ENCODE results near the gene TUBB8.
"Not testable (repeated sequence)": the region's sequence is repeated elsewhere in the genome, so short reads cannot be mapped to it uniquely, and the experiment has no call there.

The TUBB8 gene

GRCh38 chr10:13315-13635 is 35.8 kb downstream of the TUBB8 start:
- H3K9ac ChIP-seq (ENCODE audit: low read length); H3K4me1 ChIP-seq (ENCODE audit: control insufficient read depth, insufficient read depth, low read length); H3K9me3 ChIP-seq (ENCODE audit: control insufficient read depth, insufficient read depth, low read depth, low read length); H3K4me3 ChIP-seq (ENCODE audit: low read depth, low read length); H3K27me3 ChIP-seq (ENCODE audit: control insufficient read depth, insufficient read depth, low read length); H3K27ac ChIP-seq (ENCODE audit: low read depth, low read length); H3K36me3 ChIP-seq (ENCODE audit: control insufficient read depth, insufficient read depth, low read length): not testable (repeated sequence)

GRCh38 chr10:12444-13314 is 36.4 kb downstream of the TUBB8 start:
- H3K4me3 ChIP-seq (ENCODE audit: low read depth, low read length); H3K4me1 ChIP-seq (ENCODE audit: control insufficient read depth, insufficient read depth, low read length); H3K27ac ChIP-seq (ENCODE audit: low read depth, low read length); H3K9ac ChIP-seq (ENCODE audit: low read length); H3K36me3 ChIP-seq (ENCODE audit: control insufficient read depth, insufficient read depth, low read length); H3K9me3 ChIP-seq (ENCODE audit: control insufficient read depth, insufficient read depth, low read depth, low read length); H3K27me3 ChIP-seq (ENCODE audit: control insufficient read depth, insufficient read depth, low read length): not testable (repeated sequence)

GRCh38 chr10:11260-11659 is 37.8 kb downstream of the TUBB8 start:
- not testable (repeated sequence) for H3K36me3 ChIP-seq (ENCODE audit: control insufficient read depth, insufficient read depth, low read length); H3K9me3 ChIP-seq (ENCODE audit: control insufficient read depth, insufficient read depth, low read depth, low read length); H3K4me1 ChIP-seq (ENCODE audit: control insufficient read depth, insufficient read depth, low read length); H3K27ac ChIP-seq (ENCODE audit: low read depth, low read length); H3K27me3 ChIP-seq (ENCODE audit: control insufficient read depth, insufficient read depth, low read length); H3K4me3 ChIP-seq (ENCODE audit: low read depth, low read length); H3K9ac ChIP-seq (ENCODE audit: low read length)

GRCh38 chr10:10261-10971 is 38.7 kb downstream of the TUBB8 start:
- not testable (repeated sequence) for H3K27me3 ChIP-seq (ENCODE audit: control insufficient read depth, insufficient read depth, low read length); H3K4me1 ChIP-seq (ENCODE audit: control insufficient read depth, insufficient read depth, low read length); H3K9me3 ChIP-seq (ENCODE audit: control insufficient read depth, insufficient read depth, low read depth, low read length); H3K9ac ChIP-seq (ENCODE audit: low read length); H3K4me3 ChIP-seq (ENCODE audit: low read depth, low read length); H3K27ac ChIP-seq (ENCODE audit: low read depth, low read length); H3K36me3 ChIP-seq (ENCODE audit: control insufficient read depth, insufficient read depth, low read length)
